ENCODE results near the gene TBX1.
A peak's percentile ranks its signal among the peaks of the same experiment; 100 is the strongest.

The TBX1 gene

DNA sequence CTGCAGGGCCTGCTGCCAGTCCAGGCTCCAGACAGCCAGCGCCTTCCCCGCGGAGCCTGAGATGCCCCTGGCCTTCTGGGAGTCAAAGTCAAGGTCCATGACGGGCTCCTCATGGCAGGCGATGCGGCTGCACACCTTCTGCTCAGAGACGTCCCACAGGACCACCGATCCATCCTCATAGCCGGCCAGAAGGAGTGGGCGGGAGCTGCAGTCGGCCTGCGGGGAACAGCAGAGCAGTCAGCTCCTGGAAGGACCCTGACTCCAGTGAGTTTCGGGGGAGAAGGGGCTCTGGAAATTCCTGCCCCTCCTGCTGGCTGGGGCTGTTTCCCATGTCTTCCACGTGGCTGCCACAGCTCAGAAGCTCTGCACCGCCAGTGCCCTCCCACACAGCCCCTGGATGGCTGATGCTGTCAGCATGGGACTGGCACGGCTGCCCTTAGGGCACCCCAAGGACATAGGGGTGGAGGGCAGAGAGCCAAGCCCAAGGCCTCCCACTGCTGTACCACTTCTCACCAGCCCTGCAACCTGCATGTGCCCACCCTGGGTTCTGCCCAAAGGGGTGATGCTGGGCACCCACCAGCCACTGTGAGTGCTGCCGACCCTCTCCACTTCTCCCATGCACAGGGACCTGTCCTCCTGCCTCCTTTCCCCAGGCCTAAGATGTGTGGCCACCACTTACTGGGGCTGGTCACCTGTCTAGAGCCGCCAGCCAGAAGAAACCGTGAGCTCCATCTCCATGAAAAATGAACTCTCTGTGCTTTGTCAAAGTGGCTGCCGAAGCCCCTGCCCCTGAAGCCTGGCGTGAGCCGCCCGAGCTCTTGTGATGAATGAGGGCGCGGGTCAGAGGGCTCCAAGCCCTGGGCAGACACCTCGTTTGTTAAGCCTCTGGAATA lies 41.7 kb downstream of the TBX1 start:
- no peak for DNase-seq

DNA sequence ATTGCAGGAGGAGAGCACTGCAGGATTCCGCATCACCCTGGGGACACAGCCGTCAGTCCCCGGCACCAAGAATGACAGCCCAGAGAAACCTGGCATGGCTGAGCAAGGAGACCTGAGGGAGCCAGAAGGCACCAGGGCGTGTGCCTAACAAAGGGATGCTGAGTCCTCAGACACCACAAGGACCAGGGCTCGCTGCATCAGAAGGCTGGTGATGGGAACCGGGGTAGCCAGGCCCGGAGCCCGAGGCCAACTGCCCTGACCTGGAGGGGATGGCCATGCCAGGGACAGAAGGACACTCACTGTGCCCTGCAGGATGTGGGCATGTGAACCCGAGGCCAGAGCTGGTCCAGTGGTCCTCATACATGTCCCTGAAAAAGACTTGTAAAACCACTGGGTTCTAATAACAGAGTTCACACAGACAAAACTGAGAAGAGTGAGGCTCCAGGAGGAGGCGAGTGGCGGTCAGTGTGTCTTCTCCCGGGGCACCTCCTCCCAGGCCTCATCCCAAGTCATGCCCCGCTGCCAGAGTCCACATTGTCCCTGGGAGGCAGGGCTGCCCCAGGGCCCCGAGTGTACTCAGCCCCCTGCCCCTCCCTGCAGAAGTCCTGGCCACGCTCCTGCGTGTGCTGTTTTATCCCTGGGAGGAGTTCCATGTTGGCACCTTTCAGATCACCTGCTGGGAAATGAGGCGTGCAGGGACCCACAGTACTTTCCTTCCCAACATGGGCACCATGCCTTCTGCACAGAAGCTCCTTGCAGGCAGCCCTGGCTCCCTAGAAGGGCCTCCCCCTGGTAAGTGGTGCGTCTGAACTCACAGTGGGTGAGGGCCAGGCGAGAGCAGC lies 42.5 kb downstream of the TBX1 start:
- DNase-seq, result no peak

DNA sequence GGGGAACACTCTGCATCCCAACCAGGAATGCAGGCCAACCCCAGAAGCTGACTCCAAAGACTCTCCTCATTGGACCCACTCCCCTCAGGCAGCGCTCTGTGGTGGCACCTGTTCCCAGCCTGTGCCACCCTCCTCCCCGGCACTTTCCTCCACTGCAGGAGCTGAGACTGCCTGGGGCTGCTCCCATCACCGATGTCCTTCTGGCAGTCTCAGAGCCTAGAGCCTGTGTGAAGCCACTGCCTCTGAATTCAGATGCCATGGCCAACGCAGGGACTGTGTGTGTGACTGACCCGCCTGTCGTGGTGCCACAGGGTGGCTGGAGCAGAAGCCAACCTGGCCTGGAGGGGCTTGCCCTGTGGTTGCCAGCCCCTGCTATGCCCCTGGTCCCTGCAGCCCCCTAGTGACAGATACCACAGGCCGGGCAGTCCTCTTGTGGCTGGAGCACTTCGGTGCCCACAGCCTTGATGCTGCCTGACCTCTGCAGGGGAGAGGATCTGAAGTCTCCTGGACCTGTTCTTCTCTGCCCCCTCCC lies 43.2 kb downstream of the TBX1 start:
- no peak for DNase-seq

DNA sequence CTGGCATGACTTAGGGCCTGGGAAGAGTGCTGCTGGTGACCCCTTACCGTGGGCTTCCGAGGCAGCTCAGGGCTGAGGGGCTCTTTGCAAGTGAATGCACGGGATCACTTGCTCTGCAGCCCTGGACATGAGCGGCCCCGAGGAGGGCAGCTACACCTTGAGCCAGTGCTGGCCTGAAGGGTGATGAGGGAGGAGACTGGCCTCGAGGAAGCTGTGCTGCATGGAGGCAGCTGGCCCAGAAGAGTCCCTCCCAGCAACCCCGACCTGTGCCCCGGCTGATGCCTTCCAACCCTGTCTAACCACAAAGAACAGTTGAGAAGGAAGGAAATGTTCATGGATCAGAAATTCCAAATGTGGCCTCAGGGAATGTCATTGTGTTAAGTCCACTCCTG lies 45.2 kb downstream of the TBX1 start:
- no peak for DNase-seq

DNA sequence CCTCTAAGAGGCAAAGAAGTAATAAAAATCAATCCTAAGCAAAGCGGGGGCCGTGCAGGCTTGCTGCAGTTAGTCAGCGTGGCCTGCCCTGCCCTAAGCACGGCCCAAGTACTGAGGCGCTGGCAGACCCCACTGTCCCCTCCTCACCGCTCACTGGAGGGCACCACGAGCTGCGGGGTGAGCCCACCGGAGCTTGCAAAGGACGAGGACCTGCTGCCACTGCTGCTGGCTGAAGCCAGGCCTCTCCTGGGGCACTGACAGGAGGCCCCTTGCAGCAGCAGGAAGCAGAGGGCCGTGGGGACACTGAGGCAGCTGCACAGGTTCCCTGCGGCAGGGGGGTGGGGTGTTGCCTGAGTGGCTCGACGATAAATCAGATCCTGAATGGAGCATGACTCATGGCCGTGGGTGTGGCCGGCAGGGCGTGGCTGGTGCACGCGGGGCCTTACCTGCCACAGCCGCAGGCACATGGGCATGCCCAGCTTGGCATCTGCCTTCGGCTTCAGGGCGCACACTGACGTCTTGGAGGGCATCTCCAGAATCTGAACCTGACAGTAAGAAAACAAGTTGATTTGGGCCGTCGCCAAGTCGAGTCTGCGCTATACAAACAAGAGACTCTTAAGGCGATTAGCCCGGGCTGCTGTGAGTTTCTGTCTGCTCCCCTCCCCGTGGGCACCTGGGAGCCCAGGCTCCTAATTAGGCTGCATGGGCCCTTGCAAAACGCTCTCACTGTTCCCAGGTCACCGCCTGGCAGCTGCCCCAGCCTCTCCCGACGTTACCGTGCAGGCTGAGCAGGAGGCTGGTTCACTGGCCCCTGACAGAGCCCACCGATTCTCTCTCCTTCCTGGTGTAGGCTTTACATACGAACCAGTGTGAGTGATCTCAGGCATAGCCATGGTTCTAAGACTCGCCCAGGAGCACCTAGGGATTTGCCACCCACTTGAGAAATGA lies 45.9 kb downstream of the TBX1 start:
- DNase-seq, result peak; percentile 80

DNA sequence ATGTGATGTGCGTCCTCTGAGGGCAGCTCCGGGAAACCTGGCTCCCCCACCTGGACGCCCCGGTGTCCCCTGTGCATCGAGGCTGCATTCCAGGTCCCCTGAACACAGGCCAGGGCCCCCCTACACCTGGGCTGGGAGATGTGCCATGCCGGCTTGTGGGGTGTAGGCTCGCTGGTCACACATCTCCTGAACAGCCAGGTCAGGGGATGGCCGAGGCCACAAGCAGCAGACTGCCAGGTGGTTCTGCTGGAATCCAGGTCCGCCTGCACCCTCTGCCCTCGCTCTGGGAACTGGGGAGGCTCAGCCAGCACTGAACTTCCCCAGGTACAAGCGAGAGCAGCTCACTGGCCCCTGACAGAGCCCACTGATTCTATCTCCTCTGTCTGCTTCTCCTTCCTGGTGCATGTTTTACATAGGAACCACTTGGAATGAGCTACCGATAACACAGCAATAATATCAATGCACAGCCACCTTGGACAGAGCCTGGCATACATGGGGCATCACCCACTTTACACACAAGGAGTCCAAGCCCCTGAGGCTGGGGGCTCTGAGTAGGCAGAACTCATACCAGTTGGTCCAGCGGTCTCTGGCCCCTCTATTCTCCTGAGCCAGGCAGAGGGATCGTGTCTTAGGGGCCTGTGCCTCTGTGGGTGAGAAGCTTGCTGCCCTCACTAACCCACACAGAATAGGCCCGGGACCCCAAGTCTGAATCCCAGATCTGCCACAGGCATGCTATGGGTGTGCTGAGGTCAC lies 46.8 kb downstream of the TBX1 start:
- no peak for DNase-seq

DNA sequence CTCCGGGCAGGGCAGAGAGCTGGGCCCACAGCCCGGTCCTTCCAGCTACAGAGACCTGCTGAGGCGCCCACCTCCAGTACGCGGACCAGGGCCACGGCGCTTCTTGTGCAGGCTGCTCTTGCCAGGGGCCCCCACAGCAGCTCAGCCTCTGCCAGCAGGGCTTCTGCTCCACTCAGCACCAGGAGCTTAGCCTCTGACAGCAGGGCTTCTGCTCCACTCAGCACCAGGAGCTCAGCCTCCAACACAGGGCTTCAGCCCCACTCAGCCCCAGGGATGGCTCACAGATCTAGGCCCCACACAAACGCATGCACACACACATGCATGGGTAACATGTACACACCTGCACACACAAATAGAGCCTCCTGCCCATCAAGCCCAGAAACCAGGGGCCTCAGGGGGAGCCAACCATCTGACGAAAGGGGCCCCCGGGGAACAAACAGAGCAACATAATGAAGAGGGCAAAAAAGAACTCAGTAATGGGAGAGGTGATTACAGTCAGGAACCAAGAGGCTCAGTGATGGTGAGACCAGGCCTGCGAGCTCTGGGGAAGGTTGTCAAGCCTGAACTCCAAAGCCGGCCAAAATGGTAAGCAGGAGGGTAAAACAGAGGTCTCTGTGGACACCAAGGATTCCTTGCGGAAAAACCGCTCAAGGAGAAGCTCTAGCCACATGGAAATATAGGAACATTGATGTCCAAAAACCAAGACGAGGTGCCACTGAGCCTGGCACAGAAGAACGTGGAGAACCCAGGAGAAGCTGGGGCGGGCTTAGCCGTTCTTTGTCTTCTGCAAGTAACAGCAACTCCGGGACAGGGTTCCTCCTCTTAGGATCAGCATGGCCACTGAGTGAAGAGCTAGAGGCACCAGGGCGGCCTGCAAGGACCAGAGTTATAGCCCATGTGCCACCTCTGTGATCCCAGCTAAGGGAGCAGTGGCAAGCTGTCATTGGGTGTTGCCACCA lies 47.6 kb downstream of the TBX1 start:
- no peak for DNase-seq

DNA sequence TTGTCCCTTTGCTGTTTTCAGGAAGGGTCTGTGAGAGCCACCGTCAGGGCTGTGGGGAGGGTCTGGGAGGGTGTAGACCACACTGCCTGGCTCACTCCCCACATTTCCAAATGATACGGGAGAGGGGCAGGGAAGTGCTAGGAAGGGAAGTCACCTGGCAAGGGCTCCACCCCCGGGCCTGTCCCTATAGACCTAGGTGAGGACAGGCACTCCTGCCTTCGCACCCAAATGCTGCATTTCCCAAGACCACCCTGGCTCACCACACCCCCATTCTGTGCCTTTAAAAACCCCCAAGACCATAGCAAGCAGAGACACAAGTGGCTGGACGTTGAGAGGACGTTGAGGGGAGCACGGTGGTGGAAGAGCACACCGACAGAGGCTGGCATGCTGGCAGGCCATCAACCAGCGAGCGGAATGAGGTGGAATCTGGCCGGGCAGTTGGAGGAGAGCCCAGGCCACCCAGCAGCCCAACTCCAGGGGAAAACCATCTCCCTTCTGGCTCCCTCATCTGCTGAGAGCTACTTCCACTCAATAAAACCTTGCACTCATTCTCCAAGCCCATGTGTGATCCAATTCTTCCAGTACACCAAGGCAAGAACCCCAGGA lies 48.4 kb downstream of the TBX1 start:
- no peak for DNase-seq

DNA sequence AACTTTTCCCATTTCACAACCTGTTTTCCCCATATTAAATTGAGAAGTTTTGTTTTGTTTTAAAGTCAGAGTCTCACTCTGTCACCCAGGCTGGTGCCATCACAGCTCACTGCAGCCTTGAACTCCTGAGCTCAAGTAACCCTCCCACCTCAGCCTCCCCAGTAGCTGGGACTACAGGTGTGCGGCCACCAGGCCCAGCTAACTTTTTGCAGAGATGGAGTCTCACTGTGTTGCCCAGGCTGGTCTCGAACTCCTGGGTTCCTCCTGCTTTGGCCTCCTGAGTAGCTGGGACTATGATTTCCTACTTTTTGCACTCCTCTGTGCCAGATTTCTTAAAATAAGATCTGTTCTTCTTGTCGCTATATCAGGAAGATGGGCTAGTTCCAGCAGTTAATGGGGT lies 49.2 kb downstream of the TBX1 start:
- DNase-seq, result no peak

DNA sequence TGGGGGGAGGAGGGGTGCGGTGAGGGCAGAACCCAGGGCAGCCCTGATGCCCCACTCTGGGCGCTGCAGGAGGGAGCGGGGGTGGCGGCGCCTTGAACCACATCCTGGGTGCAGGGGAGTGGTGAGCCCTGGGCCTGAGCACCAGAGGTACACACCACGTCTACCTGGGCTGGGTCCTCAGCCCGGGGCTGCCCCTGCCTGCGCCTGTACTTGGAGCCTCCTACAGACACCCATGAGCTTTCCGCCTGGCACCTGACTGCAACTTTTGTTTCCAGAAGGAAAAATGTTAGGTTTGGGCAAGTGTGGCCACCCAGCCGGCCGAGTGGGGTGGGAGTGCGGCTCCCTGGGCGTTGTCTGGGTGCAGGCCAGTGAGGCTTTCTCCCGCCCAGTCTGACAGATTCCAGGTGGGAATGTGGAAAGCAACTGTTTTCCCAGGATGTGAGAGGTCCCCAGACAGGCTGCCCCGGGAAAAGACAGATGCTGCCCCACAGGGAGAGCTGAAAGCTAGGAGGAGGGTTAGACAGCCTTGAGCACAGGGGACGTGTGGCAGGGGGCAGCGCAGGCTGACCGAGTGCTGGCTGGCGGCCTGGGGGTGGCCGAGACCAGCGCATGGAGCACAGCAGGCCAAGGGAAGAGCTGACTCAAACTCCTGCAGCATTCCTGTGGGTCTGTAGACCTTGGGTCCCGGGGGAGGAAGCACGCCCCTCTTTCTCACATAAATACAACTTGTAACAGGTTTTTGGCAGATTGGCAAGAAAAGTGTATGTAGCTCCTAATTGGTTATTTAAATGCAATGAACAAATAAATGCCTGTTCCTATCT lies 50.0 kb downstream of the TBX1 start:
- DNase-seq, result no peak

DNA sequence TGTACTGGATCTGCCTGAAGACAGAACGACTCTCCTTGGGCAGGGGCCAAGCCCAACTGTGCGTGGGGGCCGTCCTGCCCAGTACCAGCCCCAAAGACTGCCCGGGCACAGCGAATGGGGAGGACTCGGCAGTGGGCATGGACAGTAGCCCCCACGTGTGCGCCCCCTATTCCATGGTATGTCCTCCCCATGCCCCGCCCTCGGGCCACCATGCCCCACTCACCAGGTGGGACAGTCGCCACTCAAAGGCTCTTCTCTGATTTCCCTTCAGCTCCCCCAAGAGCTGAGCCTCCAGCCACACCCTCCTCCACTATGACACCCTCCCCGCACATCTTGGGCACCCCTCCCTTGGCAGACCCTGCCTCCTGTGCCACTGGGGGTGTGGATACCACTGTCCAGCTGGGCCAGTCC lies 50.6 kb downstream of the TBX1 start:
- DNase-seq, result no peak

DNA sequence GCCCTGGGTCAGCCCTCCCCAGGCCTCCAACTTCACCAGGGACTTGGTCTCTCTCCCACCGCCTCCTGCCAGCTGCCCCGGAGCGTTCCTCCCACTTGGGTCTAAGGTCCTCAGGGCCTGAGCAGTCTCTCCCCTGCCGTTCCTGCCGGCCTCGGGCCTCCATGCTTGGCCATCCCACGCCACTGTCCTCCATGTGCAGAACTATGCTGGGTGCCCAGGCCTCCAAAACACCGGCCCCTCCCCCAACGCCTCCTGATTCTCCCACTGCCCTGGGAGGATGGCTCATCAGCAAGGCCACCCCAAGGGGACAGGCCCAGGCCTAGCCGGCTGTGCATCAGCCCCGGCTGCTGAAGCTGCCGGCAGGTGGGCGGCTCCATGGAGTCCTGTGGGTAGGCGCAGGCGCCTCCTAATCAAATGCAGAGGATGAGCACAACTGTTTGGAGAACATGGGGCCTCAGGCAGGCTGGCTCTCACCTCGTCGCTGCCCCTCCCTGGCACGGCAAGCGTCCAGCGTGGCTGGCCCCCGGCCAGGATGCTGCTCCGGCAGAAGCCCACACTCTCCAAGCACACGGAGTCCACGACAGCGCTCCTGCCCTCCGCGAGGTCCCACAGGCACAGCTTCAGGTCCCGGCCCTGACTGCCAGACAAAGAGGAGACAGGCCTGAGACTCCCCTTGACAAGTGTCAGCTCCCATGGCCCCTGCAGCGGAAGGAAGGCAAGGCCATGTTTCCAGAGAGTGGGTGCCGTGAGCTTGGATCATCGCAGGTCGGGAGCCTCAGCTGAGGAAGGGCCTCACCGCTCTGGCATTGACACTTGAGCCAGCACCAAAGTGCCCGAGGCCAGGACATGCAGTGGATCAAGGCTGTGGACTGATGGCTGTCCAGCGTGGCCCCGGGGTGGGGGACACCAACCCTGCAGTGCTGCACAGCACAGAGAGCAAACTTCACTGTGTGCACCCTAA lies 51.5 kb downstream of the TBX1 start:
- DNase-seq, result no peak

DNA sequence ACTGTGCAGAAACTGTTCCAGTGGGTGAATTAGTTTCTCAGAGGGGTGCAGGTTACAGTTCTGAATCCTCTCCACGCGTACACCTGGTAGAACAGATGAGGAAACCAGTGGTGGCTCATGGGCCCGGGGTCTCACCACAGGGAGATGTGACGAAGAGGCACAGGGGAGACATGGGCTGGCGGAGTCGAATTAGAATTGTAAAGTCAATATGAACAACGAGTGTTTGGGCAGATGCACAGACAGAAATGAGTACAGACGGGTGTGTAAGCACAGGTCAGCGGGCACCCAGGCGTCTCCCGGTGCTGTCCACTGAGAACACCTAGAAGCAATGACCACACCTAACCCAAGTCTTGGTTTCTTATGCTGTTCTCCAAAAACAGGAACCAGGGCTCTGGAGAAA lies 52.3 kb downstream of the TBX1 start:
- DNase-seq, result no peak

DNA sequence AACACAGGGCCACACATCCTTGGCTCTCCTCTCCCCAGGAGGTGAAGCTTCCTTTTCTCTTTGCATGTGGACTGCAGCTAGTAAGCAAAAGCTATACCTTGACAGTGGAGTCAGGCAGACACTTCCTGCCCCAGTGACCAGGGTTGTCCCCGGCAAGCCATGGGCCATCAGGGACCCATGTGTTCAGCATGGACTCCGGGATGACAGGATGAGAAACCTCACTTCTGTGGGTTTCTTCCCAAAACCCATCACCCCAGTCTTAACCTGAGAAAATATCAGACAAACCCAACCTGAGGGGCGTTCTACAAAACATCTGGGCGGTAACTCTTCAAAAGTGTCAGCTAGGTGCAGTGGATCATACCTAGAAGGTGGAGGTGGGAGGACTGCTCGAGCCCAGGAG lies 53.9 kb downstream of the TBX1 start:
- DNase-seq, result no peak

DNA sequence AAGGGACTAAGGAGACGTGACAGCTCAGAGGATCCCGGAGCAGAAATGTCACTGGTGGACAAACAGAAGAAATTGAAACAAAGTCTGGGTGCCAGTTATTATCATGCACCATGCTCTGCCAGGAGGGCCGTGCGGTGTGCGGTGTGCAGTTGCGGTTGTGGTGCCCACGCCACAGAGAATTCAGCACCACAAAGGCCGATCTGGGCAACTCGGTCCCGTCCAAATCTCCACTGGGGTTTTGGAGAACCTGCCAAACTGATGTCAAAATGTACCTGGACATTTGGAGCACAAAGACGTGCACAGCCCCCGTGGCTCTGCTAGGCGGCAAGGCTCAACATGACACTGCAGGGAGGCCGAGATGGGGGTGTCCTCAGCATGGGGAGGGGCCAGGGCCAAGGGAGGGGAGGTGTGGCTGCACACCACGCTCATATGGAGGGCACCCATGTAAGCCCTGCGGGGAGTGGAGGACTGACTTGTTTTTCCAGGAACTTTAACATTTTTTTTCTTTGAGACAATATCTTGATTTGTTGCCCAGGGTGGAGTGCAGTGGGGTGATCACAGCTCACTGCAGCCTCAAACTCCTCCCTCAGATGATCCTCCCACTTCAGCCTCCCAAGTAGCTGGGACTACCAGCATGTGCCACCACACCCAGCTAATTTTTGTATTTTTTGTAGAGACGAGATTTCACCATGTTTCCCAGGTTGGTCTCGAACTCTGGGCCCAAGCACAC lies 54.7 kb downstream of the TBX1 start:
- DNase-seq, result no peak

DNA sequence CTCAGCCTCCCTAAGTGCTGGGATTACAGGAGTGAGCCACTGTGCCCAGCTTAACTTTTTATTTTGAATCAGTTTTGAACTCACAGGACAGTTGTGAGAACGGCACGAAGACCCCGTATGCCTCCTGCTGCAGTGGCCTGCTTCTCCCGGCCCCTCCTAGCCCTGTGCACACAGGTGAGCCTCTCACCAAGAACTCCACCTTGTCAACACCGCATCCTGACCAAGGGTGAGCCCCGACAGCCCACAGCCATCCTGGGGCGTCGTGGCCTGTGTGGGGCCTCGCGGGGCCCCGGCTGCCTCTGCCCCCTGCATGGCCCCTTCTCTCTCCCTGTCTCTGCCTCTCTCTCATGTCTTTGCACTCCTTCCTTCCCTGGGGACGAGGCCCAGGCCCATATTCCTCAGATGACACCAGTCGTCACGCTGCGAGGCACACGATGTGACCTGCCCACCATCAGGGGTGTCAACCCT lies 55.3 kb downstream of the TBX1 start:
- DNase-seq, result no peak

All from NCI-H2171 (cell line).